OCI-LY3 (cell line): ENCODE measurements around the gene ALMS1.

ENCODE experiments used
- H2AFZ ChIP-seq: fragments of 200-600, 300-600 bp; shearing (Covaris generic); 2 replicates; pipeline ENCODE4 v1.6.0; 2014; ENCODE audit warnings: antibody characterized with exemption, low read depth, low read length
- H3K27ac ChIP-seq: fragments of 200-600, 300-600 bp; sonication (generic); 2 replicates; pipeline ENCODE4 v1.5.1; 2014; ENCODE audit warnings: mild to moderate bottlenecking, low read length, moderate library complexity, mixed read lengths
- H3K27me3 ChIP-seq: fragments of 200-600, 300-600 bp; sonication (generic); 2 replicates; pipeline ENCODE4 v1.6.1; 2014; ENCODE audit warnings: low read depth, low read length, mixed read lengths
- H3K36me3 ChIP-seq: fragments of 200-600, 300-600 bp; sonication (generic); replicated peaks from 2 replicates; pipeline ENCODE3; 2014; ENCODE audit warnings: low read depth, low read length, mixed read lengths
- H3K4me1 ChIP-seq: fragments of 300-600, 200-600 bp; sonication (generic); 2 replicates; pipeline ENCODE4 v1.6.1; 2014; ENCODE audit warnings: low read length, mixed read lengths
- H3K4me2 ChIP-seq: fragments of 200-600, 300-600 bp; sonication (generic); 2 replicates; pipeline ENCODE4 v1.6.1; 2014; ENCODE audit warnings: low read length, mixed read lengths
- H3K4me3 ChIP-seq: fragments of 300-600, 200-600 bp; sonication (generic); 2 replicates; pipeline ENCODE4 v1.5.1; 2014; ENCODE audit warnings: antibody characterized with exemption, mild to moderate bottlenecking, low read length, moderate library complexity
- H3K79me2 ChIP-seq: fragments of 300-600, 200-600 bp; shearing (Covaris generic); 2 replicates; pipeline ENCODE4 v1.6.1; 2014; ENCODE audit warnings: mild to moderate bottlenecking, low read length, mixed read lengths
- H3K9ac ChIP-seq: fragments of 300-600, 200-600 bp; shearing (Covaris generic); 2 replicates; pipeline ENCODE4 v1.6.0; 2014; ENCODE audit warnings: mild to moderate bottlenecking, low read length, moderate library complexity
- H3K9me3 ChIP-seq: fragments of 200-600, 300-600 bp; shearing (Covaris generic); 2 replicates; pipeline ENCODE4 v1.6.1; 2014; ENCODE audit warnings: low read length, mixed read lengths; ENCODE audit not compliant: insufficient read depth
- H4K20me1 ChIP-seq: fragments of 200-600, 300-600 bp; sonication (generic); 2 replicates; pipeline ENCODE4 v1.6.1; 2016; ENCODE audit warnings: low read length, mixed read lengths; ENCODE audit not compliant: insufficient read depth
- CTCF ChIP-seq: fragments of 200-600, 300-600 bp; sonication (generic); IDR thresholded peaks from 2 replicates; pipeline ENCODE4 v1.5.1; 2014; ENCODE audit warnings: antibody characterized with exemption, low read length, low read depth
- EZH2phosphoT487 ChIP-seq: fragments of 200-600 bp; shearing (Covaris generic); IDR thresholded peaks from 2 replicates; pipeline ENCODE4 v1.6.1; 2018; ENCODE audit warnings: antibody characterized with exemption, mixed run types, low read depth

Gene ALMS1

GRCh38 chr2:73487112-73487657, 101.5 kb downstream of the ALMS1 start:
- no peak overlapping the region for H3K4me2 ChIP-seq
- H3K27me3 ChIP-seq = no peaks in the 10 kb centered on the region
- H3K27ac ChIP-seq = no peak overlapping the region
- H3K4me3 ChIP-seq = no peak overlapping the region
- TF ChIP-seq EZH2phosphoT487 (no peak), CTCF (no peak)
- peaks cover 28% of the 10 kb centered on the region for H3K36me3 ChIP-seq
- no peak overlapping the region for H2AFZ ChIP-seq
- H3K4me1 ChIP-seq = no peaks in the 10 kb centered on the region
- H3K9me3 ChIP-seq = no peaks in the 10 kb centered on the region
- no peaks in the 10 kb centered on the region for H4K20me1 ChIP-seq
- no peak overlapping the region for H3K9ac ChIP-seq
- H3K79me2 ChIP-seq = no peaks in the 10 kb centered on the region

GRCh38 chr2:73488079-73488478, 102.4 kb downstream of the ALMS1 start:
- Histone ChIP-seq H3K9me3 (no peaks in the 10 kb centered on the region), H3K36me3 (peaks cover 28% of the 10 kb centered on the region), H3K27me3 (no peaks in the 10 kb centered on the region), H3K9ac (no peak overlapping the region), H3K4me3 (no peak overlapping the region), H2AFZ (no peak overlapping the region), H3K79me2 (no peaks in the 10 kb centered on the region), H4K20me1 (no peaks in the 10 kb centered on the region), H3K27ac (no peak overlapping the region), H3K4me1 (no peaks in the 10 kb centered on the region), H3K4me2 (no peak overlapping the region)
- TF ChIP-seq EZH2phosphoT487 = no peak
- TF ChIP-seq CTCF = no peak

- Histone ChIP-seq H4K20me1 (no peaks in the 10 kb centered on the region), H3K36me3 (peaks cover 28% of the 10 kb centered on the region), H3K79me2 (no peaks in the 10 kb centered on the region), H3K27me3 (no peaks in the 10 kb centered on the region), H2AFZ (no peak overlapping the region), H3K4me1 (no peaks in the 10 kb centered on the region), H3K4me3 (no peak overlapping the region), H3K4me2 (no peak overlapping the region), H3K9ac (no peak overlapping the region), H3K27ac (no peak overlapping the region), H3K9me3 (no peaks in the 10 kb centered on the region)
- TF ChIP-seq EZH2phosphoT487 = no peak
- TF ChIP-seq CTCF = no peak
Measured at GRCh38 chr2:73489053-73489452, 103.4 kb downstream of the ALMS1 start.

GRCh38 chr2:73494031-73494430, 108.4 kb downstream of the ALMS1 start:
- no peak overlapping the region for H2AFZ ChIP-seq
- H3K79me2 ChIP-seq = no peaks in the 10 kb centered on the region
- TF ChIP-seq EZH2phosphoT487 = no peak
- no peak for TF ChIP-seq CTCF
- H3K9me3 ChIP-seq = no peaks in the 10 kb centered on the region
- no peaks in the 10 kb centered on the region for H3K4me1 ChIP-seq
- H3K27me3 ChIP-seq = no peaks in the 10 kb centered on the region
- H3K4me2 ChIP-seq = no peak overlapping the region
- H4K20me1 ChIP-seq = no peaks in the 10 kb centered on the region
- no peak overlapping the region for H3K27ac ChIP-seq
- H3K4me3 ChIP-seq = no peak overlapping the region
- no peak overlapping the region for H3K9ac ChIP-seq
- peaks cover 9% of the 10 kb centered on the region for H3K36me3 ChIP-seq
